ENCODE results near the gene FAM186B. TPM values are rescaled to one million over a fixed set of nuclear protein-coding genes. Genes with fewer than 3 reads are reported as not detected.

FAM186B gene
- total RNA-seq, 4 donors from 2014 or later, result 0.21 to 0.77 (median 0.30) TPM; not detected in 1

- no peak for DNase-seq
- Histone ChIP-seq H3K27me3 (no peaks in the 10 kb centered on the region), H3K9me3 (no peaks in the 10 kb centered on the region), H3K4me1 (peaks cover 0 to 8% of the 10 kb centered on the region in 2 donors), H3K27ac (no peak overlapping the region), H3K36me3 (no peaks in the 10 kb centered on the region), H3K4me3 (no peak overlapping the region)
- TF ChIP-seq POLR2A (IDR thresholded peaks at IDR 0.05) (no peak), CTCF (IDR thresholded peaks at IDR 0.05) (no peak)
- intact Hi-C loops (cut with DNase I; ENCODE audit: low total_unique reads), result no loop called here
Observed at GRCh38 chr12:49641748-49642369, 36.4 kb upstream of the FAM186B start.

GRCh38 chr12:49636979-49637755 is 31.7 kb upstream of the FAM186B start:
- TF ChIP-seq POLR2A (IDR thresholded peaks at IDR 0.05) (no peak), CTCF (IDR thresholded peaks at IDR 0.05) (peak; percentile 54 to 71 (median 70))
- Histone ChIP-seq H3K4me3 (no peak overlapping the region), H3K36me3 (no peaks in the 10 kb centered on the region), H3K9me3 (no peaks in the 10 kb centered on the region), H3K27ac (peak overlapping the region; percentile 58 to 85), H3K4me1 (peaks cover 0 to 8% of the 10 kb centered on the region in 2 donors), H3K27me3 (no peaks in the 10 kb centered on the region)
- intact Hi-C loops (cut with DNase I; ENCODE audit: low total_unique reads), result no loop called here
- DNase-seq, result peak; percentile 58 to 75

GRCh38 chr12:49636574-49636973 is 31.1 kb upstream of the FAM186B start:
- Histone ChIP-seq H3K27me3 (no peaks in the 10 kb centered on the region), H3K36me3 (no peaks in the 10 kb centered on the region), H3K4me3 (no peak overlapping the region), H3K9me3 (no peaks in the 10 kb centered on the region), H3K27ac (peak overlapping the region; percentile 58 to 85), H3K4me1 (peaks cover 0 to 8% of the 10 kb centered on the region in 2 donors)
- intact Hi-C loops (cut with DNase I; ENCODE audit: low total_unique reads), result no loop called here
- peak in 1 of 2 donors; percentile 60 for DNase-seq
- TF ChIP-seq POLR2A (IDR thresholded peaks at IDR 0.05) (no peak), CTCF (IDR thresholded peaks at IDR 0.05) (no peak)

GRCh38 chr12:49635656-49636055 is 30.2 kb upstream of the FAM186B start:
- no peaks in the 10 kb centered on the region for H3K36me3 ChIP-seq
- peaks cover 0 to 8% of the 10 kb centered on the region in 2 donors for H3K4me1 ChIP-seq
- no peak overlapping the region for H3K4me3 ChIP-seq
- TF ChIP-seq CTCF (IDR thresholded peaks at IDR 0.05) (no peak), POLR2A (IDR thresholded peaks at IDR 0.05) (no peak)
- no peak overlapping the region for H3K27ac ChIP-seq
- H3K9me3 ChIP-seq, result no peaks in the 10 kb centered on the region
- no peaks in the 10 kb centered on the region for H3K27me3 ChIP-seq
- DNase-seq, result no peak
- intact Hi-C loops (cut with DNase I; ENCODE audit: low total_unique reads), result no loop called here

- TF ChIP-seq POLR2A (IDR thresholded peaks at IDR 0.05) (no peak), CTCF (IDR thresholded peaks at IDR 0.05) (no peak)
- H3K4me1 ChIP-seq, result peaks cover 0 to 8% of the 10 kb centered on the region in 2 donors
- H3K36me3 ChIP-seq, result no peaks in the 10 kb centered on the region
- H3K9me3 ChIP-seq, result no peaks in the 10 kb centered on the region
- intact Hi-C loops (cut with DNase I; ENCODE audit: low total_unique reads), result no loop called here
- H3K4me3 ChIP-seq, result no peak overlapping the region
- no peak overlapping the region for H3K27ac ChIP-seq
- DNase-seq, result no peak
- H3K27me3 ChIP-seq, result no peaks in the 10 kb centered on the region
Observed at GRCh38 chr12:49635036-49635435, 29.6 kb upstream of the FAM186B start.
